BE2C (cell line): ENCODE measurements around the gene DCP1B.

Source experiments
- DNase-seq: peaks from one replicate; pipeline ENCODE4 v3.0.0-alpha.2; 2020
- H3K27me3 ChIP-seq: fragments of 250-450 bp; sonication (Bioruptor Pico); 2 replicates; pipeline ENCODE4 v1.5.1; 2020; ENCODE audit warnings: mild to moderate bottlenecking
- H3K36me3 ChIP-seq: fragments of 250-450 bp; sonication (Bioruptor Pico); 2 replicates; pipeline ENCODE4 v1.5.1; 2020; ENCODE audit warnings: mild to moderate bottlenecking
- H3K4me1 ChIP-seq: fragments of 250-450 bp; sonication (Bioruptor Pico); 2 replicates; pipeline ENCODE4 v1.5.1; 2020
- H3K4me3 ChIP-seq: 2 replicates; pipeline ENCODE4 v1.5.1; 2011; ENCODE audit warnings: low read depth, low read length
- H3K9me3 ChIP-seq: fragments of 250-450 bp; sonication (Bioruptor Pico); 2 replicates; pipeline ENCODE4 v1.5.1; 2020
- TF ChIP-seq, protein P1 (sequence below): IDR thresholded peaks from 2 replicates; pipeline ENCODE4 v1.5.1; 2012; ENCODE audit warnings: mild to moderate bottlenecking, low read depth, low read length

Gene DCP1B

GRCh38 chr12:1939801-1940607, 64.3 kb downstream of the DCP1B start:
- Histone ChIP-seq H3K27me3 (no peaks in the 10 kb centered on the region), H3K4me1 (peaks cover 3% of the 10 kb centered on the region; the same call in 1 of the 2 replicates), H3K9me3 (no peaks in the 10 kb centered on the region), H3K4me3 (no peak overlapping the region), H3K36me3 (peaks cover 3% of the 10 kb centered on the region; the same call in 1 of the 2 replicates)
- TF ChIP-seq, protein P1, sequence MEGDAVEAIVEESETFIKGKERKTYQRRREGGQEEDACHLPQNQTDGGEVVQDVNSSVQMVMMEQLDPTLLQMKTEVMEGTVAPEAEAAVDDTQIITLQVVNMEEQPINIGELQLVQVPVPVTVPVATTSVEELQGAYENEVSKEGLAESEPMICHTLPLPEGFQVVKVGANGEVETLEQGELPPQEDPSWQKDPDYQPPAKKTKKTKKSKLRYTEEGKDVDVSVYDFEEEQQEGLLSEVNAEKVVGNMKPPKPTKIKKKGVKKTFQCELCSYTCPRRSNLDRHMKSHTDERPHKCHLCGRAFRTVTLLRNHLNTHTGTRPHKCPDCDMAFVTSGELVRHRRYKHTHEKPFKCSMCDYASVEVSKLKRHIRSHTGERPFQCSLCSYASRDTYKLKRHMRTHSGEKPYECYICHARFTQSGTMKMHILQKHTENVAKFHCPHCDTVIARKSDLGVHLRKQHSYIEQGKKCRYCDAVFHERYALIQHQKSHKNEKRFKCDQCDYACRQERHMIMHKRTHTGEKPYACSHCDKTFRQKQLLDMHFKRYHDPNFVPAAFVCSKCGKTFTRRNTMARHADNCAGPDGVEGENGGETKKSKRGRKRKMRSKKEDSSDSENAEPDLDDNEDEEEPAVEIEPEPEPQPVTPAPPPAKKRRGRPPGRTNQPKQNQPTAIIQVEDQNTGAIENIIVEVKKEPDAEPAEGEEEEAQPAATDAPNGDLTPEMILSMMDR: peak; percentile 93
- DNase-seq: peak; percentile 85

- H3K27me3 ChIP-seq: no peaks in the 10 kb centered on the region
- no peak overlapping the region for H3K4me3 ChIP-seq
- peaks cover 3% of the 10 kb centered on the region; the same call in 1 of the 2 replicates for H3K36me3 ChIP-seq
- H3K4me1 ChIP-seq: peaks cover 3% of the 10 kb centered on the region; the same call in 1 of the 2 replicates
- DNase-seq: no peak
- H3K9me3 ChIP-seq: no peaks in the 10 kb centered on the region
- TF ChIP-seq, protein P1: no peak
Measured at GRCh38 chr12:1939331-1939730, 64.9 kb downstream of the DCP1B start.

DNA sequence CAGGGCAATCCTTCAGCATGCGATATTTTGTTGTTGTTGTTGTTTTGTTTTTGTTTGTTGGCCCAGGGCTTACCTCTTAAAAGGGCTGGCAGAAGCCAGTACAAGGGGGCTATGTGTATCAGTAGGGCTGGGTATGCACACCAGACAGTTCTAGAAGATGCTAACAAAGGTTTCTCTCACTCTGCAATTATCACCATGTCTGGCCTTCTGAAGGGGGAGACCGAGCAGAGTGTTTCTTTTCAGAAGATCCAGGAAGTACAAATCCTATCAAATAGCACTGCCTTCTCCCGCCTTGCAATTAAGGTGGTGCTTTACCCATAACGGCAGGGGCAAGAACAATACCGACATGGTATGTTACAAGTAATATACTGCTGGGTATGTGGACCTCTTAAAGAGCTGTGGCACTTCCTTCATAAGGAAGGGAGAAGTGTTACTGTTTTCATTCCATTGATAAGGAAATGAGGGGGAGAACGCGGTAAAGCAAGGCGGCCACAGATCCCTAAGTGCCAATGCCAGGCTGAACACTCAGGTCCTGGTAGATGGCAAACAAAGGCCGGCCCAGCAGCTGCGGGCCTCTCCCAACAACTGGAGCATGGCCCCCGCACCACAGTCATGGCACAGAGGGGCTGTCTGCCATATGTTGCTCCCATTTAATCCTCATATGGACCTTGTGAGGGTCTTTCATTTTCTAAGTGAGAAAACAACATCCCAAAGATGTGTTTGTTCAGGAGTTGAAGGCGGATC, 66.6 kb downstream of the DCP1B start:
- H3K9me3 ChIP-seq: no peaks in the 10 kb centered on the region
- no peaks in the 10 kb centered on the region for H3K27me3 ChIP-seq
- no peak for DNase-seq
- peaks cover 3% of the 10 kb centered on the region; the same call in 1 of the 2 replicates for H3K36me3 ChIP-seq
- TF ChIP-seq, protein P1: no peak
- H3K4me1 ChIP-seq: peaks cover 10% of the 10 kb centered on the region; the same call in 1 of the 2 replicates
- H3K4me3 ChIP-seq: no peak overlapping the region

DNA sequence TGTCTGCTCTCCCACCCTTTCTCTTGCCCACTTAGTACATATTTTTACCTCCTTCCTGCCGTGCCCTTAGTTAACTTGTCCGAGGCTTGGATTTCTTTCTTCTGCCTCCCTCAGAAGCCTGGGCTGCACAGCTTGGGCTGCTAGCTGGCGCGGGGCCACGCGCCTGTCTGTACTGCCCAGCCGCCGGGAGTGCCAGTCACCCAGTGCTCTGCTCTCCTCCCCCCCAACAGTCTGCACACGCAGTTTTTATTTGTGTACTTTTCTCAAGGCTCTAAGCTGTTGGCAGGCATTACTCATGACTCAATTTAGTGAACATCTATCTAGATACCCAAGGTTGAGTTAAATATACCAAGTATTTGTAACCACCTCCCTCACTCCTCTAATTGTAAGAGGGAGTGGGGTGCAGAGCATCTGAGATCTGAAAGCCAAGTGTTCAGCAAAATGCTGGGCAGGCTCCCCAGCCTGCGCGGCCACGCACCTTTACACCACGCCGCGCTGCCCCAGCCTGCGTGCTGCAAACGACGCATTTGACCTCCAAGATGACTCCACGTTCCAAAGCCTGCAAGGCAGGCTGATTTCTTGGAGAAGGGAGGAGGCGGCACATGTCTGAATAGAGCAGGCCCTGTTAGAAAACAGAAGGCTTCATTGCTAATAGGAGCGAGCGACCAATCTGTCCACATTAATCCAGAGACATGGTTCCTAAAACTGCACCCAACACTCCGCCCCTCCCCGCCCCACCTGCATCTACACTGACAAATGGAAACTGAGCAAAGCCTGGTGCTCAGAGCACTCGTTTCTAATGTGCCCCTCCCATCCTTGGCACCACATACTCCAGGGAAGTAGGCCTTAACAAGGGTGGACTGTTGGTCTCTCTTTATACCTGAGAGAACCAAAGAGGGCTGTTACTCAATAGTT, 67.6 kb downstream of the DCP1B start:
- Histone ChIP-seq H3K4me1 (peaks cover 16% of the 10 kb centered on the region), H3K9me3 (no peaks in the 10 kb centered on the region), H3K27me3 (no peaks in the 10 kb centered on the region), H3K4me3 (no peak overlapping the region), H3K36me3 (peaks cover 3% of the 10 kb centered on the region; the same call in 1 of the 2 replicates)
- TF ChIP-seq, protein P1: no peak
- peak; percentile 70 for DNase-seq

- TF ChIP-seq, protein P1: no peak
- Histone ChIP-seq H3K4me3 (no peak overlapping the region), H3K4me1 (peaks cover 16% of the 10 kb centered on the region), H3K36me3 (peaks cover 3% of the 10 kb centered on the region; the same call in 1 of the 2 replicates), H3K9me3 (no peaks in the 10 kb centered on the region), H3K27me3 (no peaks in the 10 kb centered on the region)
- DNase-seq: no peak
Measured at GRCh38 chr12:1935700-1936378, 68.4 kb downstream of the DCP1B start.
